ENCODE results near the gene RNF150.

RNF150 gene

GRCh38 chr4:140849526-140849925, 283.7 kb downstream of the RNF150 start:
- no peak for TF ChIP-seq POLR2AphosphoS5 (IDR thresholded peaks at IDR 0.05; ENCODE audit: low read depth, low read length)
- no peak for TF ChIP-seq SIN3A (IDR thresholded peaks at IDR 0.05; ENCODE audit: borderline replicate concordance, insufficient read depth, low read length)
- no peak for TF ChIP-seq TAF1 (IDR thresholded peaks at IDR 0.05; ENCODE audit: borderline replicate concordance, insufficient read depth, low read length)
- TF ChIP-seq FOXP2 (optimal IDR thresholded peaks at IDR 0.05; ENCODE audit: borderline replicate concordance, extremely low read depth, extremely low read length, insufficient read depth) = no peak
- no peak for TF ChIP-seq REST (IDR thresholded peaks at IDR 0.05; ENCODE audit: insufficient read depth in 1 of 2, low read depth in 2 of 2, low read length in 2 of 2)

- TF ChIP-seq POLR2AphosphoS5 (IDR thresholded peaks at IDR 0.05; ENCODE audit: low read depth, low read length) (no peak), SIN3A (IDR thresholded peaks at IDR 0.05; ENCODE audit: borderline replicate concordance, insufficient read depth, low read length) (no peak), FOXP2 (optimal IDR thresholded peaks at IDR 0.05; ENCODE audit: borderline replicate concordance, extremely low read depth, extremely low read length, insufficient read depth) (no peak), TAF1 (IDR thresholded peaks at IDR 0.05; ENCODE audit: borderline replicate concordance, insufficient read depth, low read length) (no peak)
These were observed 286.5 kb downstream of the RNF150 start for GRCh38 chr4:140846736-140847135.

- TF ChIP-seq FOXP2 (optimal IDR thresholded peaks at IDR 0.05; ENCODE audit: borderline replicate concordance, extremely low read depth, extremely low read length, insufficient read depth) (no peak), TAF1 (IDR thresholded peaks at IDR 0.05; ENCODE audit: borderline replicate concordance, insufficient read depth, low read length) (no peak), REST (IDR thresholded peaks at IDR 0.05; ENCODE audit: insufficient read depth in 1 of 2, low read depth in 2 of 2, low read length in 2 of 2) (no peak), SIN3A (IDR thresholded peaks at IDR 0.05; ENCODE audit: borderline replicate concordance, insufficient read depth, low read length) (no peak), POLR2AphosphoS5 (IDR thresholded peaks at IDR 0.05; ENCODE audit: low read depth, low read length) (no peak)
These were observed 289.2 kb downstream of the RNF150 start for GRCh38 chr4:140844061-140844460.

GRCh38 chr4:140841186-140841585, 292.1 kb downstream of the RNF150 start:
- no peak for TF ChIP-seq FOXP2 (optimal IDR thresholded peaks at IDR 0.05; ENCODE audit: borderline replicate concordance, extremely low read depth, extremely low read length, insufficient read depth)
- no peak for TF ChIP-seq REST (IDR thresholded peaks at IDR 0.05; ENCODE audit: insufficient read depth in 1 of 2, low read depth in 2 of 2, low read length in 2 of 2)
- no peak for TF ChIP-seq POLR2AphosphoS5 (IDR thresholded peaks at IDR 0.05; ENCODE audit: low read depth, low read length)
- no peak for TF ChIP-seq SIN3A (IDR thresholded peaks at IDR 0.05; ENCODE audit: borderline replicate concordance, insufficient read depth, low read length)
- TF ChIP-seq TAF1 (IDR thresholded peaks at IDR 0.05; ENCODE audit: borderline replicate concordance, insufficient read depth, low read length) = no peak

GRCh38 chr4:140839888-140840790, 293.1 kb downstream of the RNF150 start:
- no peak for TF ChIP-seq SIN3A (IDR thresholded peaks at IDR 0.05; ENCODE audit: borderline replicate concordance, insufficient read depth, low read length)
- no peak for TF ChIP-seq REST (IDR thresholded peaks at IDR 0.05; ENCODE audit: insufficient read depth in 1 of 2, low read depth in 2 of 2, low read length in 2 of 2)
